ENCODE results near the gene PHTF2. TPM values are rescaled to one million over a fixed set of nuclear protein-coding genes. Genes with fewer than 3 reads are reported as not detected.

The PHTF2 gene
- total RNA-seq, 1 donor from 2014 or later: 38.6 TPM

- H3K36me3 Mint-ChIP-seq: no peaks in the 10 kb centered on the region
- no peaks in the 10 kb centered on the region for H3K9me3 ChIP-seq (ENCODE audit: low read depth)
- no peak overlapping the region for H3K27ac ChIP-seq
- H3K36me3 ChIP-seq: no peaks in the 10 kb centered on the region
- H3K27me3 ChIP-seq: no peaks in the 10 kb centered on the region
- no peak overlapping the region for H2AFZ ChIP-seq (replicated peaks)
- TF ChIP-seq EZH2 (IDR thresholded peaks at IDR 0.05) (no peak), EZH2phosphoT487 (IDR thresholded peaks at IDR 0.05) (no peak)
- TF ChIP-seq, protein P1, sequence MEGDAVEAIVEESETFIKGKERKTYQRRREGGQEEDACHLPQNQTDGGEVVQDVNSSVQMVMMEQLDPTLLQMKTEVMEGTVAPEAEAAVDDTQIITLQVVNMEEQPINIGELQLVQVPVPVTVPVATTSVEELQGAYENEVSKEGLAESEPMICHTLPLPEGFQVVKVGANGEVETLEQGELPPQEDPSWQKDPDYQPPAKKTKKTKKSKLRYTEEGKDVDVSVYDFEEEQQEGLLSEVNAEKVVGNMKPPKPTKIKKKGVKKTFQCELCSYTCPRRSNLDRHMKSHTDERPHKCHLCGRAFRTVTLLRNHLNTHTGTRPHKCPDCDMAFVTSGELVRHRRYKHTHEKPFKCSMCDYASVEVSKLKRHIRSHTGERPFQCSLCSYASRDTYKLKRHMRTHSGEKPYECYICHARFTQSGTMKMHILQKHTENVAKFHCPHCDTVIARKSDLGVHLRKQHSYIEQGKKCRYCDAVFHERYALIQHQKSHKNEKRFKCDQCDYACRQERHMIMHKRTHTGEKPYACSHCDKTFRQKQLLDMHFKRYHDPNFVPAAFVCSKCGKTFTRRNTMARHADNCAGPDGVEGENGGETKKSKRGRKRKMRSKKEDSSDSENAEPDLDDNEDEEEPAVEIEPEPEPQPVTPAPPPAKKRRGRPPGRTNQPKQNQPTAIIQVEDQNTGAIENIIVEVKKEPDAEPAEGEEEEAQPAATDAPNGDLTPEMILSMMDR (IDR thresholded peaks at IDR 0.05): no peak
- H3K27me3 Mint-ChIP-seq (ENCODE audit: insufficient read depth, low read depth): no peaks in the 10 kb centered on the region
- H3F3A ChIP-seq (ENCODE audit: low read depth): no peaks in the 10 kb centered on the region
- no peaks in the 10 kb centered on the region for H3K9me3 Mint-ChIP-seq
- H3K4me3 ChIP-seq: no peak overlapping the region
- no peak overlapping the region for H3K4me2 ChIP-seq
- no peak for DNase-seq (ENCODE audit: low spot score)
- H3K4me3 Mint-ChIP-seq: no peak overlapping the region
- no peaks in the 10 kb centered on the region for H3K4me1 ChIP-seq
- no peaks in the 10 kb centered on the region for H4K20me1 ChIP-seq (ENCODE audit: low read depth)
- H3K79me2 ChIP-seq (ENCODE audit: low read depth): no peaks in the 10 kb centered on the region
- H3K4me1 Mint-ChIP-seq: no peaks in the 10 kb centered on the region
- no peak overlapping the region for H3K27ac Mint-ChIP-seq
- no peak overlapping the region for H3K9ac ChIP-seq
These were observed 159.9 kb downstream of the PHTF2 start for GRCh38 chr7:77958436-77958835.

- no peak overlapping the region for H2AFZ ChIP-seq (replicated peaks)
- Mint-ChIP-seq H3K4me1 (no peaks in the 10 kb centered on the region), H3K4me3 (no peak overlapping the region), H3K27ac (no peak overlapping the region), H3K9me3 (no peaks in the 10 kb centered on the region), H3K36me3 (no peaks in the 10 kb centered on the region), H3K27me3 (ENCODE audit: insufficient read depth, low read depth) (no peaks in the 10 kb centered on the region)
- H3K27ac ChIP-seq: no peak overlapping the region
- no peaks in the 10 kb centered on the region for H3K36me3 ChIP-seq
- H3K79me2 ChIP-seq (ENCODE audit: low read depth): no peaks in the 10 kb centered on the region
- no peaks in the 10 kb centered on the region for H3K9me3 ChIP-seq (ENCODE audit: low read depth)
- H3K27me3 ChIP-seq: no peaks in the 10 kb centered on the region
- H3K4me2 ChIP-seq: no peak overlapping the region
- no peak for TF ChIP-seq EZH2 (IDR thresholded peaks at IDR 0.05)
- TF ChIP-seq, protein P1 (IDR thresholded peaks at IDR 0.05): no peak
- no peak overlapping the region for H3K4me3 ChIP-seq
- H3K4me1 ChIP-seq: no peaks in the 10 kb centered on the region
- no peaks in the 10 kb centered on the region for H3F3A ChIP-seq (ENCODE audit: low read depth)
- no peak overlapping the region for H3K9ac ChIP-seq
- DNase-seq (ENCODE audit: low spot score): no peak
- H4K20me1 ChIP-seq (ENCODE audit: low read depth): no peaks in the 10 kb centered on the region
These were observed 160.5 kb downstream of the PHTF2 start for GRCh38 chr7:77959080-77959479.

- no peaks in the 10 kb centered on the region for H3K79me2 ChIP-seq (ENCODE audit: low read depth)
- H3K27me3 ChIP-seq: no peaks in the 10 kb centered on the region
- no peaks in the 10 kb centered on the region for H3K9me3 Mint-ChIP-seq
- H3K4me3 Mint-ChIP-seq: no peak overlapping the region
- no peaks in the 10 kb centered on the region for H3K27me3 Mint-ChIP-seq (ENCODE audit: insufficient read depth, low read depth)
- H3K4me2 ChIP-seq: no peak overlapping the region
- H3K9me3 ChIP-seq (ENCODE audit: low read depth): no peaks in the 10 kb centered on the region
- no peak overlapping the region for H3K27ac ChIP-seq
- H3K4me3 ChIP-seq: no peak overlapping the region
- no peaks in the 10 kb centered on the region for H3K4me1 ChIP-seq
- H3K36me3 Mint-ChIP-seq: no peaks in the 10 kb centered on the region
- no peak overlapping the region for H2AFZ ChIP-seq (replicated peaks)
- no peak for DNase-seq (ENCODE audit: low spot score)
- H3K4me1 Mint-ChIP-seq: no peaks in the 10 kb centered on the region
- TF ChIP-seq, protein P1 (IDR thresholded peaks at IDR 0.05): no peak
- TF ChIP-seq EZH2phosphoT487 (IDR thresholded peaks at IDR 0.05) (no peak), EZH2 (IDR thresholded peaks at IDR 0.05) (no peak)
- H3F3A ChIP-seq (ENCODE audit: low read depth): no peaks in the 10 kb centered on the region
- H3K27ac Mint-ChIP-seq: no peak overlapping the region
- H4K20me1 ChIP-seq (ENCODE audit: low read depth): no peaks in the 10 kb centered on the region
- H3K36me3 ChIP-seq: no peaks in the 10 kb centered on the region
- H3K9ac ChIP-seq: no peak overlapping the region
These were observed 161.8 kb downstream of the PHTF2 start for GRCh38 chr7:77960336-77960735.

DNA sequence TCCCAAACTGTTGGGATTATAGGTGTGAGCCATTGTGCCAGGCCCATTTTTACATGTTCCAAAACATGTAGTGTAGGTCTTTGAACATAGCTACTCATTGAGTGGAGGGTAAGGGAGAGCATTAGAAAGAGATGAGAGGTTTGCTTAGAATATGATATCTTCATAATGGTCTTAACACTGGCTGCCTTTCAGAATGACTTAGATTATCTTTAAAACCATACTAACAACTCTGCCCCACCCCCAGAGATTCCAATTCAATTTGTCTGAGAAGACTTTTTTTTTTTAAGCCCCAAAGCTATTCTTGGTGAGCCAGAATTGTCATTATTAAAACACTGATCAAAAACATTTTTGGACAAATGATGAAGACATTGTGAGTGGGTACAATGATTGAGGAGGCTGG is 168.9 kb downstream of the PHTF2 start:
- Histone ChIP-seq H3K4me2 (no peak overlapping the region), H3F3A (ENCODE audit: low read depth) (no peaks in the 10 kb centered on the region), H3K27ac (no peak overlapping the region), H2AFZ (replicated peaks) (no peak overlapping the region), H3K79me2 (ENCODE audit: low read depth) (no peaks in the 10 kb centered on the region), H3K9ac (no peak overlapping the region), H3K4me3 (no peak overlapping the region), H3K4me1 (no peaks in the 10 kb centered on the region), H3K9me3 (ENCODE audit: low read depth) (no peaks in the 10 kb centered on the region), H3K27me3 (no peaks in the 10 kb centered on the region), H3K36me3 (no peaks in the 10 kb centered on the region), H4K20me1 (ENCODE audit: low read depth) (no peaks in the 10 kb centered on the region)
- H3K27ac Mint-ChIP-seq: no peak overlapping the region
- DNase-seq (ENCODE audit: low spot score): no peak
- TF ChIP-seq, protein P1 (IDR thresholded peaks at IDR 0.05): no peak
- H3K27me3 Mint-ChIP-seq (ENCODE audit: insufficient read depth, low read depth): no peaks in the 10 kb centered on the region
- H3K4me1 Mint-ChIP-seq: no peaks in the 10 kb centered on the region
- H3K4me3 Mint-ChIP-seq: no peak overlapping the region
- no peaks in the 10 kb centered on the region for H3K9me3 Mint-ChIP-seq
- H3K36me3 Mint-ChIP-seq: no peaks in the 10 kb centered on the region
